Upper lobe of left lung (tissue), 4 donors: ENCODE data around the gene MYL10.

ENCODE experiments used
- CTCF ChIP-seq, 6 experiments: fragments of 450-650 bp in 4 of 6; fragments of 200-600 bp in 2 of 6; sonication (generic) in 2 of 6; IDR thresholded peaks; one replicate each; pipeline ENCODE4 v1.5.1; 2016 to 2019; ENCODE audit warnings: antibody characterized with exemption in 6 of 6
- EP300 ChIP-seq, 4 donors: sonication (generic); formaldehyde crosslinking; IDR thresholded peaks; one replicate each; pipeline ENCODE4 v1.5.1; 2017; ENCODE audit warnings: antibody characterized with exemption in 4 of 4, control low read depth in 2 of 4
- POLR2AphosphoS5 ChIP-seq, 2 donors: sonication (generic); formaldehyde crosslinking; IDR thresholded peaks; one replicate each; pipeline ENCODE4 v1.5.1; 2017; ENCODE audit warnings: antibody characterized with exemption in 2 of 2

GRCh38 chr7:101605611-101606497 is 23.2 kb downstream of the MYL10 start:
- TF ChIP-seq CTCF (IDR thresholded peaks at IDR 0.05), result no peak
- TF ChIP-seq EP300 (IDR thresholded peaks at IDR 0.05), result no peak
- no peak for TF ChIP-seq POLR2AphosphoS5 (IDR thresholded peaks at IDR 0.05)
